GM19193 (cell line): ENCODE measurements around the gene MAPKAPK2.

Experiments
- POLR2A ChIP-seq: IDR thresholded peaks from 4 replicates; pipeline ENCODE4 v1.6.1; 2011; ENCODE audit not compliant: insufficient read depth, insufficient read length; ENCODE audit errors: extremely low read depth

Gene MAPKAPK2

DNA sequence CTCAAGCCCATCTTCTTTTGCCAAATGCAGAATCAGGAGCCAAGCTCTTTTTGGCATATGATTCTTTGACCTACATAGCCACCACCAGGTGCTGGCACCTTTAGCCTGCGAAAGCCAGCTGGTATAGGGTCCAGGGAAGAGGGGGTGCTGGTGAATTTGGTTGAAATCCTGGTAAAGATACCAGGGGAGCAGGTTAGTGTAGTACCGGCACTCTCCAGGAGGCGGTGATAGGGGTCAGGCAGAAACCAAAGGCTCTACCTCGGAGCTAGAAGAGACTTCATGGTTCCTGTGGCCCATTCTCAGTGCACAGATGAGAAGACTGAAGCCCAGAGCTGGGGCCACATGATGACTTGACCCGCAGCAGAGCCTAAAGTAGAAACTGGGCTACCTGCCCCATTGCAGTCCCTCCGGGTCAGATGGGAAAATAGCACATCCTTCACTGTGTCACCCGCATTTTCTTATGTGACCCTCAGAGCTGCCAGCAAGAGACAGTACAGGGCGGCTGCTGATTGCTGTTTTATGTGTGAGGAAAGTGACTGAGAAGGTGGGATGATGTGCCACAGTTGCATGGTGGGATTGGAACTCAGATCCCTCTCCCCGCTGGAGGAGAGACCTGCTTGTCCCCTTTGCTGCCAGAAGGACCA is 49.9 kb downstream of the MAPKAPK2 start:
- no peak for TF ChIP-seq POLR2A

DNA sequence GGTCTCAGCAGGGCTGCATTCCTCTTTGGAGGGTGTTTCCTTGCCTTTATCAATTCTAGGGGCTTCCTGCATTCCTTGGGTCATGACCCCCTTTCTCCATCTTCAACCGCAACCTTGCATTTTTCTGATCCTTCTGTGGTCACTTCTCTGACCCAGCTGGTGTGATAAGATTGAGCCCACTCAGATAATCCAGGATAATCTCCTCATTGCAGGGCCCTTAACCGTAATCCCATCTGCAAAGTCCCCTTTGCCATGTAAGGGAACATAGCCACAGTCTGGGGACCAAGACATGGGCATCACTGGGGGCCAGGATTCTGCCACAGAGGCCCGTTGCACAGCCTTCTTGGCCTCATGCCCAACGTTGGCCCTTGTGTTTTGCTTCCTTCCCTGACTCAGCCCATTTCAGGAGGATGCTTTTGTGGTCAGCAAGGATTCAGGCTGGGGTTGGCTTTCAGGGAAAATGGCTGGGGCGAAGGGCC is 50.9 kb downstream of the MAPKAPK2 start:
- TF ChIP-seq POLR2A, result no peak

DNA sequence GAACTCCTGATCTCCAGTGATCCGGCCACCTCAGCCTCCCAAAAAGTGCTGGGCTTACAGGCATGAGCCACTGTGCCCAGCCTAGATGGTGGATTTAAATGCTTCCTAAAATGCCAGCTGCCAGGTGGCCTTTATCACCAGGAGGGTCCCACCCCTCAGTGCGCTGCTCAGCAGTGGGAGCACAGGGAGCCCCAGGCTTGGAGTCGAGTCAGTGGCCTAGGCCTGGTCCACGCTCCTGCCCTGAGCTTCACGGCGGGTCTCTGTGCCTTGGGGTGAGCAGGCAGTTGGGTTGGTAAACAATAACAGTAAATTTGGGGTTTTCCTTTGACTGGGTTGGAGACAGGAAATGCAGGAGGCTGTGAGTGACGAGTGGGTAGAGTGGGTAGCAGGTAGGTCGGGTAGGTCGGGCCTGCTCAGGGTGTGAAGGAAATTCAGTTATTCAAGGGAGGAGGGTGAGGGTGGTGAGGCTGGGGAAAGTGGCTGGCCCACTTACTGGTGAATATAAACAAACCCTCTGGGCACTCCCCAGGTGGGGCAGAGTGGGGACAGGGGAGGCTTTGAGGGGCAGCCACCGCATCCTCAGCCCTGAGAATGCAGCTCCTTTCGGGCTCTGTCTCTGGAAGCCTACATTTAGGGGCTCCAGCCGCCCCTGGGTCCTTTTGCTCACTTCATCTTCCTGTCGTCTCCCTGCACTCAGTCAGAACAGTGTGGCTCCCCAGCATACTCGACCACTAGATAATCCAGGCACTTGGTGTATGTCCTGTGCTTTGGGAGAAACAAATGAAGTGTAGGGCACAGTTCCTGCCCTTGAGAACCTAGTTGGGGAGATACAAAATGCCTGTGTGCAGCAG is 52.4 kb downstream of the MAPKAPK2 start:
- no peak for TF ChIP-seq POLR2A

DNA sequence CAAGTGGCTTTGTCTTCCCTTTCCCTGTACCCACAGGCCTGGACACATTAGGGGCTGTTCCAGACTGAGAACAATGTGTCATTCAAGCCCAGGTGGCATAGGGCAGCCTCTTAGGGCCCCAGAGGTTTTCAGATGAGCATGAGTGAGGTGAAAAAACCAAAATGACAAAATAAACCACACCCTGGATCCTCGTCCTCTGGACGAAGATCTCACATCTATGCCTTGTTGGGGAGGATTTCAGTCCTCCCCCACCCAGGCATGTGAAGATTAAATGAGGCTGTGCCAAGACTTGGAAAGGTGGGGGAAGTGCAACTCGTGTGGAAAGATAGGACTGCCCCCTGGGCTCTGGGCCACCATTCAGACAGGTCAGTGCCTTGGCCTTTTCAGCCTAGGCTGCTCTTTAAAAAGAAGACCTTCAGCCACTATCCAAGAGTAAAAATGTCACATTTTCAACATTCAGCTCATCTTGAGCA is 53.1 kb downstream of the MAPKAPK2 start:
- TF ChIP-seq POLR2A, result no peak

DNA sequence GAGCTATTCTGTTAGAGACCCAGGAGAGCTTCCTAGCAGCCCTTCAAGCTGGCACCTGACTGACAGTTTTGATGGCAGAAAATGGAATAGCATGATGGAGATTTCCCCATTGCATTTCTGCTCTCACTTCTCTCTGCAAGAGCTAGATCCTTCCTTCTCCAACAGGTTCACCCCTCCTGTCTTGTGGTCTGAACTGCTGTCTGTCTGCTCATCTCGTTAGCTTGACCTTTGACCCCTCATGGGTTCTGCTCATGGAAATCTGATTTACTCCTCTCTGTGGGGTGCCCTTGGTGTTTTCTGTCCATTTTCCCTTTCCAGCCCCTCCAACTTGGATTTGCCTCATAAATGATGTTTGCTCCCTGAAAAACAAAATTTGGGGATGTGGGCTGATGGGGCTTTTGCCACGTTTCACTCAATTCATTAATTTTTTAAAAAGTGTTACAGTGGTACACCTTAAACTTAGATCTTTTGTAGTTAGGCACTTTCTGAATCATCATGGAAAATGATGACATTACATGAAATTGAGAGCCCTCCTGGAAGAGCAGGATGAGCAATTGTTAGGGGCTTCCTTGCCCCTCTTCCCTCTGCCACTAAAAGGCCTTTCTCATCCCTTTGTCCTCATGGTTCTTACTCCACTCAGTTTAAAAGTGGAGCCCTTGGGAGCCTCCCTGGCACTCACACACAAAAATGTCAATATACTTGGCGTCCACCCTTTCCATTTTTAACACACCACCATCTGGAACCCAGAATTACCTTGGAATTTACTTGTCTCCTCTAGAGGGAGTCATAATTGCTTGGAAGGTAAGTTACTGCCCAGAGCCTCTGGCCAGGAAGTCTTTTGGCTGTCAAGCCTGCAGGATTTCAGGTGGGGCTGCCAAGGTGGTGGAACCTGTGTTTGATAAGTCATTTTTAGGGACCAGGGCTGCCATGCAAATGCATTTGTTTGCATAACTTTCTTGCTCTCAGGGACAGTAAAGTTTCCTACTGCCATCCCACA is 54.0 kb downstream of the MAPKAPK2 start:
- TF ChIP-seq POLR2A, result no peak

DNA sequence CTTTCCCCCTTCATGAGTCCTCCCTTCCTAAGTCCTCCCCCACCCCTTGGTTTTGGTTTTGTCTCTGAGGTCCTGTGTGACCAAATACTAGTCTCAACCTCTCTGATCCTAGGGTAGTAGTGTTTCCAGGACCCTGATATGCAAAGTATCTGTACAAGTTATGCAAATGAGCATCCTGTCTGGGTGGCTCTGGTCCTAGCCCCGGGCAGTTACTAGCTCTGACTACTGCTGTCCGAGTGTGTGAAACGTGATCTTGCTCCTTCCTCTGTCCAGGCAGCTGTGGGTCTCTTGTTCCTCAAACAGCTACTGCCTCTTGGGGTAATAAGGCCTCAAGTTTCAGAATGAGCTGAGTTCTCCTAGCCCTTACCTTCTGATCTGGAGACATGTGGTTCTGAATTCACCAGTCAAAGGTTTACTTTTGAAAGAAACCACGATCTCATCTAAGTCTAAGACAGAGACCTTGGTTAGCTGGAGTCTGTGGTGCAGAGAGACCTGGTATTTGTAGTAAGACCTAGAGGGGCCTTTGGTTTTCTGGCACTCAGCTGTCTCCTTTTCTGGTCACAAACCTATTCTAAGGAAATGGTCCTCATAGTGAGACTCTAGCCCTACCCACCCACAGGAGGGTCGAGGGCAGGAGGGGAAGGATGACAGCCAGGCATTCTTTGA is 54.8 kb downstream of the MAPKAPK2 start:
- TF ChIP-seq POLR2A, result peak; percentile 79

DNA sequence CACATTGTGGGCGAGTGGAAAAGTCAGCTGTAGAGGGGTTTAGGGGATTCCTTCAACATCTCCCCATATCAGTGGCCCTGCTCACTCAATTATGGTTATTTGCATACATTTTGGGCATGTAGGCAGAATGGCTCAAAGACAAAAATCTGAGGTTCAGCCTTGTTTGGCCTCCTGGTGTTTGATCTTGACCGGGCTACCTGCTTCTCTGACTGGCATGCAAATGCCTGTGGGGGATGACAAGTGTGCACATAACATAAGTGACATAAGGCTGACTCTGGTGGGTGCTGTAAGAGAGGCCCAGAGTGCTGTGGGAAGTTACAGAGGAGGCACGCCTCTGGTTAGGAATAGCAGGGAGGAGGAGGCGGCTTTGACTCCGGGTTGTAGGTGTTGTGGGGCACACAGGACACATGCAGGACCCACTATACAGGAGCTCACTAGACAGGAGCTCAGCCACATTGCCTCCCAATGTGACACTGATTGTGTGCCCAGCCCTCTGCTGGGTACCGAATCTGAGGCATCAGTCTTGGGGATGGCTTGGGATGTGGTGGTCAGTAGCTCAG is 56.5 kb downstream of the MAPKAPK2 start:
- TF ChIP-seq POLR2A, result no peak

DNA sequence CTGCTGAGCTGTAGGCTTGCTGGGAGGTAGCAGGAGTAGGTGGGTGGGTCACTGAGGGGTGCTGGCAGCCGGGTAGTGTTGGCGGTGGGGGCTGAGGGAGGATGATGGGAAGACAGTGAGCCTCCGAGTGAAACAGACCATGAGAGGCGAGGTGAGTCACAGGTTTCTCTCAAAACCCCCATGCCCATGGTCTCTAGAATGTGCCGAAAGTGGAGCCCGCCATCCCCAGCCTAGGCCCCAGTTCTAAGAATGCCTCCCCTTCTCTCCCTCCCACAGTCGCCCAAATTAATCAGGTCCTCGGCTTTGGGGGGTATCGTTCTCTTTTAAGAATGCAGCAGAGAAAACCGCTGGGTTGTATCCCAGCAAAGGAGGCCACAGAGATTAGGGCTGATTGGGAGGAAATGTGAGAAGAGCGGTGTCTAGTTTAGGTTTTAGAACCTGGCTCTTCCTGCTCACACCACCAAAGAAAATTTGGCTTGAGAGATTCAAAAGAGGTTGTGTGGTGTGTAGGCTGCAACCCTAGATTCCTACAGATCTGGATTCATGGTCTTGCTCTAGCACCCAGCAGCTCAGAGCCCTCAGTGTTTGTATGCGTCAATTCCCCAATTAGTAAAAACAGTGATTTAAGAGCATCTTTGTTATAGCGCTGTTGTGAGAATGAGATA is 58.1 kb downstream of the MAPKAPK2 start:
- no peak for TF ChIP-seq POLR2A

DNA sequence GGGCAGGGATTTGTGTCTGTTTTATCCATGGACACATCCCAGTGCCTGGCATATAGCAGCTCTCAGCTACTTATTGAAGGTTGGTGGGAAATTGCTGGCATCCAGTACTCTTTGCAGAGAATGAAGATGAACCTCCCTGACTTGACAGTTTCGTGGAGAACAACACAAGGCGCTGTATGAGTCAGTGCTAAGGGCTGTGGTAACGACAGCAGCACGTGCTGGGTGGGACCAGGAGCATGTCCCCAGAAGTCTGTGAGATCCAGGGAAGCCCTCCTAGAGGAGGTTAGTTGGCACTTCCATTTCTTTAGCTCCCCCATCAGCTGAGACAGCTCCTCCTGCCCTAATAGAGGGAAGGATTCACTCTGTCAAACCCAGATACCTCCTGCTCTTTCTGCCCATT is 60.0 kb downstream of the MAPKAPK2 start:
- no peak for TF ChIP-seq POLR2A

DNA sequence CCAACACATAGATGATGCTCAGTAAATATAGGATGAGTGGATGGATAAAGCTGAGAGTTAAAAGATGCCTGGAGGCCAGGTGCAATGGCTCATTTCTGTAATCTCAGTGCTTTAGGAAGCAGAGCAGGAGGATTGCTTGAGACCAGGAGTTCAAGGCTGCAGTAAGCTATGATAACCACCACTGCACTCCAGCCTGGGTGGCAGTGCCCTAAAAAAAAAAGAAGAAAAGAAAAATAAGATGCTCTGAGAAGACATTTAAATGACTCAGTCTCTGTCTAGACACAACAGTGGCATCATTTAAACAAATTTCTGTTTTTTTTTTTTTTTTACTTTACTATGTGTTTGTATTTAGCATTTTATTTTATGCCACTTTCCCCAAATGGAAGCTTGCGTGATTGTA is 60.6 kb downstream of the MAPKAPK2 start:
- TF ChIP-seq POLR2A, result no peak

DNA sequence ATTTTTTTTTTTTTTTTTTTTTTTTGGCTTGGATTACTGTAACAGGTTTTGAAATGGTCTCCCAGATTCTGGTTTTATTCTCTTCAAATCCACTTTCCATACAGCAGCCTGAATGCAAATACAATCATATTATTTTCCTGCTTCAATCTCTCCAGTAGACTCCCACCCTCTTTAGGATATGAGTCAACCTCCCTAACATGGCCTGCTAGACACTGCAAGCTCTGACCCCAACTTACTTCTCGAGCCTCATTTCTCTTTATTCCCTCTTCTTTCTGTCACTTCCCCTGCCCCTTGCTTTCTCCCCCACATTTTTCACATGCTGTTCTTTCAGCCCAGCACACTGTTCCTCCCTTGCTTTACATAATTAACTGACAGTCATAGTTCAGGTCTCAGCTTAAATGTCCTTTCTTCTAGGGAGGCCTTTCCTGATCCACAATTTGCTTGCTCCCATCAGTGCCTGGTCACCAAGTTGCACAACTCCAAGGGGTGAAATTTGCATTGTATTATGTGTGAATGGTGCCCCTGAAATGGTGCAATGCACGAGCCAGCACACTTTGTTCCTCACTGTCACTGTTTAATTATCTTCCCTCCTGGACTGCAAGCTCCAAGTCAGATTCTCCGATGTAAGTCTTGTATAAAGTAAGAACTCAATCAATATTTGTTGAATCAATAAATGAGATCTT is 63.8 kb downstream of the MAPKAPK2 start:
- TF ChIP-seq POLR2A, result no peak

DNA sequence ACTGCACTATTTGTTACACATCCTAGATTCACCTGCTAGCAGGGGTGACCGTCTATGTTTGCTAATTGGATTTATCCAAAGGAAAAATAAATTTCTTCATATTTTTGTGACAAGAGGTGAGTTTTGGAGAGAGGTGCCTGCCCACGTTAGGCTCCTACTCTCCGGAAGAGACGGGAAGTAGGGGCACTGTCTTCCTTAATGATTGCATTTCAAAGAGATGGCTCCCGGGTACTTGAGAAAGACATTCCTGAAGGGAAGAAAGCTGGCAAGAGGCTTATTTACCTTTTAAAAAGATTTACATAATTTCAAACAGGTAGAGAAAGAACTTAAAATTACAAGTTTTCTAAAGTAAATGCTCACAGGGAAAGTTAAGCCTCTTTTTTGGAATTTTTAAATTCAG is 67.2 kb downstream of the MAPKAPK2 start:
- TF ChIP-seq POLR2A, result no peak

DNA sequence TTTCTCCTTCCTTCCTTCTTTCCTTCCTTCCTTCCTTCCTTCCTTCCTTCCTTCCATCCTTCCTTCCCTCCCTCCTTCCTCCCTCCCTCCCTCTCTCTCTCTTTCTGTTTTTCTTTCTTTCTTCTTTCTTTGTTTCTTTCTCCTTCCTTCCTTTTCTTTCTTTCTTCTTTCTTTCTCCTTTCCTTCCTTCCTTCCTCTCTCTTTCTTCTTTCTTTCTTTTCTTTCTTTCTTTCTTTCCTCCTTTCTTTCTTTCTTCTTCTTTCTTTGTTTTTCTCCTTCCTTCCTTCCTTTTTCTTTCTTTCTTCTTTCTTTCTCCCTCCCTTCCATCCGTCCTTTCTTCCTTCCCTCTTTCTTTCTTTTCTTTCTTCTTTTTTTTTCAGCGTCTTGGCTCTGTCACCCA is 67.8 kb downstream of the MAPKAPK2 start:
- TF ChIP-seq POLR2A, result no peak

DNA sequence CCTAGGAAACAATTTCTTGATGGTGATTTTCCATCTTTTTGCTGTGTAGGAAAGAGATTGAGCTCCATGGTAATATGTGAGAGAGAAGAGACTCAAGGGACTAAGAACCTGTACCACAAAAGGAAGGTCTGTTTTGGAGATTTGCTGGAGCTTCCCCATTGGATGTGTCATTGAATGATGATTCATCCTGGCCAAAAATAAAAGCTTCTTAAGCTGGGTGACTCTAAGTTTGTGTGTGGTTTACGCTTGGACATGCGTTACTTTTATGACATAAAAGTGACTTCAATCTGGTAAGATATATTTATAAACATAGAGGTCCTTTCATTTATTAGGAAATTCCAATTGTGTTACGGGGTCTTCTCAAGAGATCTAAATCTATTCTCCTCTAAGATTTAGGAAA is 68.4 kb downstream of the MAPKAPK2 start:
- no peak for TF ChIP-seq POLR2A

DNA sequence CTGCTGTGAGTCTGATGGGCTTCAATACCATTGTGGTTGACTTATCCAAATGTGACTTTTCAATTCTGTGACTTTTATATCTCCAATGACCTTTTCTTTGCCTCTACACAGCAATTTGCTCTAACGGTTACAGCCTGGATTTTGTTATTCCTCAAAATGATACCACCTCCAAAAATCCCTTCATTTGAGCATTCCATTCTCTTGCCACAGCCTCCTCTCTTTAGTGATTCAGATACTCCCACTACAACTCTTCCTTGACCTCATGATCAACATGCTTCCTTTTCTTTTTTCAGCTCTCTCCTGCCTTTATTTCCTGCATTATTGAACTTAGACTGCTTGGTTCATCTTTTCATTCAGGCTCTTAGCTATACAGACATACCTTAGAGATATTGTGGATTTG is 69.3 kb downstream of the MAPKAPK2 start:
- TF ChIP-seq POLR2A, result no peak
